Glomerular endothelial cell (primary cell): ENCODE measurements around the gene DEAF1. TPM values are rescaled to one million over a fixed set of nuclear protein-coding genes. Genes with fewer than 3 reads are reported as not detected.
"Not testable (repeated sequence)": the region's sequence is repeated elsewhere in the genome, so short reads cannot be mapped to it uniquely, and the experiment has no call there.

Experiments
- DNase-seq: peaks from one replicate; pipeline ENCODE4 v3.0.0-alpha.2; 2011; ENCODE audit warnings: low read depth, low spot score; ENCODE audit errors: extremely low read depth
- total RNA-seq: library from RNA; depleted of rRNA; stranded (reverse); fragments of >200 nt; gene quantifications from 2 replicates; pipeline ENCODE4 v1.2.3, GENCODE V29; 2015

Gene DEAF1
- total RNA-seq, 1 donor from 2014 or later = 58.0 TPM

DNA sequence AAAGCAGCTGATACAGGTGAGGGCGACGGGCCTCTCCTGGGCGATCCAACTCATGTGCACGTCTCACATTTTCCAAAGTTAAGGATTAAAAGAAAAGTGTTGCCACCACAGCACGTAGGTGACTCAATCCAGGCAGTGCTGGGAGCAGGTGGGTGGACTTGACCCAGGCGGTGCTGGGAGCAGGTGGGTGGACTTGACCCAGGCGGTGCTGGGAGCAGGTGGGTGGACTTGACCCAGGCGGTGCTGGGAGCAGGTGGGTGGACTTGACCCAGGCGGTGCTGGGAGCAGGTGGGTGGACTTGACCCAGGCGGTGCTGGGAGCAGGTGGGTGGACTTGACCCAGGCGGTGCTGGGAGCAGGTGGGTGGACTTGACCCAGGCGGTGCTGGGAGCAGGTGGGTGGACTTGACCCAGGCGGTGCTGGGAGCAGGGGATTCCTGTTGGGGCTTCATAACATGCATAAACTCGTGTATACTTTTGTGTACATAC lies 47.3 kb downstream of the DEAF1 start:
- not testable (repeated sequence) for DNase-seq

DNA sequence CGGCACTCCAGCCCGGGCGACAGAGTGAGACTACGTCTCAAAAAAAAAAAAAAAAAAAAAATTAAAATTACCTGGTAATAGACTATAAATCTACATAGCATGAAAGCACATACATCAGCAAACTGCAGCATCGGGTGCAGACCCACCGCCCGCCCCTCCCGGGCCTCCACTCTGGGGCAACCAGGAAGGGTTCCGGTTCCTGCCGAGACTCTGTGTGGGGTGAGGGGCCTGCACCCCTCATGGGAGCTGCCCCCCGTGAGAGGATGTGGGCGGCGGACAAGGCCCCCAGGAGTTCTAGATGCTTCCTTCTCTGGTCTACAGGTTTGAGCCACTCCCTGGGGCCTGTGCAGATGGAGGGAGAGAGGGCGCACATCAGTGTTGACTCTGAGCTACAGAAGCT lies 48.8 kb downstream of the DEAF1 start:
- DNase-seq = no peak

DNA sequence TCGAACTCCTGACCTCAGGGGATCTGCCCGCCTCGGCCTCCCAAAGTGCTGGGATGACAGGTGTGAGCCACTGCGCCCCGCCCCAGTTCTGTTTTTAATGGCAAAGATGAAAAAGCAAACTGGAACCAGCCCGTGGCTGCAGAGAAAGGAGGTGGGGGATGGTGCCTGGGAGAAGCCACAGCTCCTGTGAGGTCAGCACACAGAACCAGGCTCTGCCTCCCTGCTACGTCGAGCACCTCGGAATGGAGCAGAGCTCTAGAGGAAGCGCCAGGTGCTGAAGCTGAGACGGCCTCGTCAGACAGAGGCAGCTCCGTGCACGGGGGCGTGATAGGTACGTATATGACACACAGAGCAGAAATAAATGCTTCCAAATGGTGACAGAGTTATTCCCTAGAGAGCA lies 49.5 kb downstream of the DEAF1 start:
- no peak for DNase-seq

DNA sequence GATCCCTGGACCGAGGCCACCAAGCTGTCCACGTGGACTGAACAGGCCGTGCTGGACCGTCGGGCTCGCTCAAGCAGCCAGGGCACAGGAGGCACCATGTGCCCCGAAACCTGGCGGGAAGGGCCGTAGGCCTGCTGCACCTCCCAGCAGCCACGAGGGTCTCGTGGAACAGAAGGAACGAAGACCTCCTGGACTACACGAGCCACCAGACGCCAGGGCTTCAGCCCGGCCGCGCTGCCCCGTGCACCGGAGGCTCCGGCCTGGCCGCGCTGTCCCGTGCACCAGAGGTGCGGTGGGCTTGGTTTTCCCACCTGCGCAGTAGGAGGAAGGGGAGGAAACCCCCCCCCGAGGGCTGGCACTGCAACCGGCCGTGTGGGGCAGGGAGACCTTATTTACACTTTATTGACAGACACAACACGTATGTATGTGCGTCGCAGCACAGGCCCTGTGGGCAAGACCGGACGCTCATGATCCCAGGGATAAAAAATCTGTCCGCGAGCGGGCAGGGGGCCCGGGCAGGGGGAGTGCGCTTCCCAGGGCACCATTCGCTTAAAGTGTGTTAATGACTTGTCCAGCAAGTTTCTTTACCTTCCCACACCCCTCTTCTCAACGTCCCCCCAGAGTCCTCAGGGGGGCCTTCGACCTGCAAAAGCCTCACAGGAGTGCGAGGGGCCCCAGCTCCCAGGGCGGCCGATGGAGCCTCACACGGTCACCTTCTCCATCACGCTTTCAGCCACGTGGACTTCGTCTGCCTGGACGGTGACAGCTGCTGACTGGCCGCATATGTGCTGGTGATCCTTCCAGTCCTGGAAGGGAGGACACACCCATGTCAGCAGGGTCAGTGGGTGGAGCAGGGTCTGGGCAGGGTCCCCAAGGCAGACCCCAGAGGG lies 50.9 kb downstream of the DEAF1 start:
- DNase-seq = no peak

DNA sequence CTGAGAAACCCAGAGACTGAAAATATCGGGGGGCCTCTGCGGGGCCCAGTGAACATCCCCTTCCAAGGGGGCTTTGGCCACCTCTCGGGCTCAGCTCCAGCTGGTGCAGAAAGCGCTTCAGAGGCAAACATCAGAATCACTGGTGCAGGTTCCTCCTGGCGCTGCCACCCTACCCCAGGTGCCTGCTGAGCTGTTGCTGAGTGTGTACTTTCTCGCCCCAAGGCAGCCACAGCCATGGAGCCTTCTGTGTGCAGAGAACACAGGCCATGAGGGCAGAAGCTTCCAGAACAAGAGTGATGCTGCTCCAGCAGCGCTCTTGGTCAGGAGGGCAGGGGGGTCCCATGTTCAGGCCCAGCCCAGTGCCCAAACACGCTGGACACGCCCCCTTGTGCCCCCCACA lies 51.7 kb downstream of the DEAF1 start:
- DNase-seq = no peak

DNA sequence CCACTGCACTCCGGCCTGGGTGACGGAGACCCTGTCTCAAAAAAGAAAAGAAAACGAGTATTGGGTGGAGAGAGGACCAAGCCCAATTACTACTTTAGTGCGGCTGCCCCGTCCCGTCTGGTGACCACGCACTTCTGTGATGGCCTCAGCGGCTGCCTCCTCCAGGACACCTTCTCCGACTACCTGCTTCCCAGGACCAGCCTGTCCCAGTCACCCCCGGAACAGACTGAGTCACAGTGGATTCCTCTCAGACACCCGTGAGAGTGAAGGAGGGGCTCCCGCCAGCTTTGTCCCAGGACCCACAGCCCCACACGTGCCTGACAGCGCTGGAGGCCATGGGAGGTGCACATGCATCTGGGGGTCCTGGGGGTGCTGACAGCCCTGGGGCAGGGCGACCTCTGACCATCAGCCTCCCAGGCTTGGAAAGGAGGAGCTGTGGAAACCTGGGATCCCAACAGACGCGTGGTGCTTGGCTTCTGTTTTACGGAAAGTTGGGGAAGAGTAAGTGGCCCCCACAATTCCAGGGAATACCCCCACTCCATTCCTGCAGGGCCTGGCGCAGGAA lies 53.1 kb downstream of the DEAF1 start:
- DNase-seq = no peak

DNA sequence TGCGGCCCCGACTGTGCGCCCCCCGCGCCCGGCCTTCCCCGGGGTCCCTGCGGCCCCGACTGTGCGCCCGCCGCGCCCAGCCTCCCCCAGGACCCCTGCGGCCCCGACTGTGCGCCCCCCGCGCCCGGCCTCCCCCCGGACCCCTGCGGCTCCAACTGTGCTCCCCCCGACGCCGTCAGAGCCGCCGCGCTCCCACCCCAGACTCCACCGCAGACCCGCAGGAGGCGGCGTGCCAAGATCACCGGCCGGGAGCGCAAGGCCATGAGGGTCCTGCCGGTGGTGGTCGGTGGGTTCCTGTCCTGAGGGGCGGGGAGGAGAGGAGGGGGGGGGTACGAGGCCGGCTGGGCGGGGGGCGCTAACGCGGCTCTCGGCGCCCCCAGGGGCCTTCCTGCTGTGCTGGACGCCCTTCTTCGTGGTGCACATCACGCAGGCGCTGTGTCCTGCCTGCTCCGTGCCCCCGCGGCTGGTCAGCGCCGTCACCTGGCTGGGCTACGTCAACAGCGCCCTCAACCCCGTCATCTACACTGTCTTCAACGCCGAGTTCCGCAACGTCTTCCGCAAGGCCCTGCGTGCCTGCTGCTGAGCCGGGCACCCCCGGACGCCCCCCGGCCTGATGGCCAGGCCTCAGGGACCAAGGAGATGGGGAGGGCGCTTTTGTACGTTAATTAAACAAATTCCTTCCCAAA lies 54.9 kb downstream of the DEAF1 start:
- DNase-seq = no peak

DNA sequence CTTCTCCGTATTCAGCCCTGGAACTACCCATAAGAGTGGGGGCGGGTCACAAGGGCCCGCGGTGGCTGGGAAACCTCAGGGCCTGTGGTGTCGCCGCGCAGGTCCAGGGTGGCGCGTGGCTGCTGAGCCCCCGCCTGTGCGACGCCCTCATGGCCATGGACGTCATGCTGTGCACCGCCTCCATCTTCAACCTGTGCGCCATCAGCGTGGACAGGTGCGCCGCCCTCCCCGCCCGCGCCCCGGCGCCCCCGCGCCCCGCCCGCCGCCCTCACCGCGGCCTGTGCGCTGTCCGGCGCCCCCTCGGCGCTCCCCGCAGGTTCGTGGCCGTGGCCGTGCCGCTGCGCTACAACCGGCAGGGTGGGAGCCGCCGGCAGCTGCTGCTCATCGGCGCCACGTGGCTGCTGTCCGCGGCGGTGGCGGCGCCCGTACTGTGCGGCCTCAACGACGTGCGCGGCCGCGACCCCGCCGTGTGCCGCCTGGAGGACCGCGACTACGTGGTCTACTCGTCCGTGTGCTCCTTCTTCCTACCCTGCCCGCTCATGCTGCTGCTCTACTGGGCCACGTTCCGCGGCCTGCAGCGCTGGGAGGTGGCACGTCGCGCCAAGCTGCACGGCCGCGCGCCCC lies 55.6 kb downstream of the DEAF1 start:
- no peak for DNase-seq

DNA sequence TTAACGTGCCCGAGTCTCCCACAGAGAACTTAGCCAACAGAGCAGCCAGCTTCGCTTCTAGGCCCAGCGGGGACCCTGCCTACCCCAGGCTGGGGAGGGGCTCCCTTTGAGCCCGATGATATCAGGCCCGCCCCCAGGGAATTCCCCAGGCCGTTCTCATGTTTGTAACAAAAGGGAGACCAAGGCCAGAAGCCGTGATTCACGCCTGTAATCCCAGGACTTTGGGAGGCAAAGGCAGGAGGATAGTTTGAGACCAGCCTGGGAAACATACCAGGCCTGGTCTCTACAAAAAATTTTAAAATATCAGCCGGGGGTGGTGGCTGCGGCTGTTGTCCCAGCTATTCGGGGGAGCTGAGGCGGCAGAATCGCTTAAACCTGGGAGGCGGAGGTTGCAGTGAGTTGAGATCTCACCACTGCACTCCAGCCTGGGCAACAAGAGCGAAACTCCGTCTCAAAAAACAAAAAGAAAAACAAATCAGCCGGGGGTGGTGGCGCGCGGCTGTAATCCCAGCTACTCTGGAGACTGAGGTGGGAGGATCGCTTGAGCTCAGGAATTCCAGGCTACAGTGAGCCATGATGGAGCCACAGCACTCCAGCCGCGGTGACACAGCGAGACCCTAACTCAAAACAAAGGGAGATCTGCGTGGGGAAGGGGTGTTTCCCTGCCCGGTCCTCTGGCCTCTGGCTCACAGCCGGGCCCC lies 56.2 kb downstream of the DEAF1 start:
- no peak for DNase-seq

DNA sequence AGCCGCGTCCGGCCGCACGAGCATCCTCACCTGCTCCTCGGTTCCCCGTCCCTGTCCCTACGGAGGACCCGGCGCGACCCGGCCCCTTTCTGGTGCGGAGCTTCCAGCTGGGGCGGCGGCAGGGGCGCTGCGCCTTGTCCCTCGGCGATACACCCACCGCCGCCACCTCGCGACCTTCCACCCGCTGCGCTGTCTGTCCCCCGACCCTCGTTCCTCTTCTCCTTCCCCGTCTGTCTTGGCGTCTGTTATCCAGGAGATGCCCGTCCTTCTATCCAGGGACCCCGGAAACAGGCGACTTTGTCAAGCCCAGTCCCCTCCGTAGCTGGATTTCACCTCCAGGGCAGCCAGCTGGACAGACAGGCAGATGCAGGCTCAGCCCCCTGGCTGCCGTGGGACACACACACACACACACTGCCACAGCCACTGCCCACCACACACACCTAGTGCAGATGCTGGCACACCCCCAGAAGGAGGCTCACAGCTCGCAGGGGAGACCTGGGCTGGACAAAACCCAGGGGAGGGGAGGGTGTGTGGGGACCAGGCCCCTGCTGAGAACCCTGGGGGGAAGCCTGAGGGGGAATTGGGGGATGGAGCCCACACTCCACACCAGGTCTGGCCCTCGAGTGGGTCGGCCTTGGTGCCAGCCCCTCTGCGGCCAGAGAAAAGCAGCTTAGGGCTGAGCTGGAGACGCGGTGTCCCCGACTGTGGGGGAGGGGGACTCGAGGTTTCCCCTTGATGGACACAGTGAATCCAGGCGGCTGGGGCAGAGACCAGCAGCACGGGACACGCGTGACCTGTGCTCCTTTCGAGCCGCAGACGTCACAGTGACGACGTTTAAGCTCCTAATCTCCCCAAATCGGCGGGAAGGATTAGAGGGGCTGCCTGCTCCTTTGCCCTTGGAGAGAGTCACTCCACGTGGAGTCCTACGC lies 57.2 kb downstream of the DEAF1 start:
- no peak for DNase-seq

DNA sequence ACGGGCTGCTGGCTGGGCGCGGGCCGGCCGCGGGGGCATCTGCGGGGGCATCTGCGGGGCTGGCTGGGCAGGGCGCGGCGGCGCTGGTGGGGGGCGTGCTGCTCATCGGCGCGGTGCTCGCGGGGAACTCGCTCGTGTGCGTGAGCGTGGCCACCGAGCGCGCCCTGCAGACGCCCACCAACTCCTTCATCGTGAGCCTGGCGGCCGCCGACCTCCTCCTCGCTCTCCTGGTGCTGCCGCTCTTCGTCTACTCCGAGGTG lies 57.8 kb downstream of the DEAF1 start:
- DNase-seq = no peak

DNA sequence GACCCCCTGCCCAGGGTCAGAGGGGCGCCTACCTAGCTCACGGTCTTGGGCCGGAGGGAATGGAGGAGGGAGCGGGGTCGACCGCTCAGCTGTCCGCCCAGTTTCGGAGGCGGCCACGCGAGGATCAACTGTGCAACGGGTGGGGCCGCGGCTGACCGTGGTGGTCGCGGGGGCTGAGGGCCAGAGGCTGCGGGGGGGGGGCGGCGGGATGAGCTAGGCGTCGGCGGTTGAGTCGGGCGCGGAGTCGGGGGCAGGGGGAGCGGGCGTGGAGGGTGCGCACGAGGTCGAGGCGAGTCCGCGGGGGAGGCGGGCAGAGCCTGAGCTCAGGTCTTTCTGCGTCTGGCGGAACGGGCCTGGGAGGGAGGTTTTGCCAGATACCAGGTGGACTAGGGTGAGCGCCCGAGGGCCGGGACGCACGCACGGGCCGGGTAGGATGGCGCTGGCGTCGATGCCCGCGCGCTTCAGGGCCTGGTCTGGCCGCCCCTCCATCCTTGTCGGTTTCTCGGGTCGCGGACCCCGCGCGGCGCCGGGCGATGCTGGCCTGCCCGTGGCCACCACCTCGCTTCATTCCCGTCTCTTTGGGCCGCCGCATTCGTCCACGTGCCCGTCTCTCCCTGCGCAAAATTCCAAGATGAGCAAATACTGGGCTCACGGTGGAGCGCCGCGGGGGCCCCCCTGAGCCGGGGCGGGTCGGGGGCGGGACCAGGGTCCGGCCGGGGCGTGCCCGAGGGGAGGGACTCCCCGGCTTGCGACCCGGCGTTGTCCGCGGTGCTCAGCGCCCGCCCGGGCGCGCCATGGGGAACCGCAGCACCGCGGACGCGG lies 58.3 kb downstream of the DEAF1 start, which contains the start of gene DRD4:
Gene DRD4, plus strand, starts transcription at position 759 of the 822 bp plus-strand sequence. Its CDS starts 36 bp downstream, at position 795.
- DNase-seq = no peak

DNA sequence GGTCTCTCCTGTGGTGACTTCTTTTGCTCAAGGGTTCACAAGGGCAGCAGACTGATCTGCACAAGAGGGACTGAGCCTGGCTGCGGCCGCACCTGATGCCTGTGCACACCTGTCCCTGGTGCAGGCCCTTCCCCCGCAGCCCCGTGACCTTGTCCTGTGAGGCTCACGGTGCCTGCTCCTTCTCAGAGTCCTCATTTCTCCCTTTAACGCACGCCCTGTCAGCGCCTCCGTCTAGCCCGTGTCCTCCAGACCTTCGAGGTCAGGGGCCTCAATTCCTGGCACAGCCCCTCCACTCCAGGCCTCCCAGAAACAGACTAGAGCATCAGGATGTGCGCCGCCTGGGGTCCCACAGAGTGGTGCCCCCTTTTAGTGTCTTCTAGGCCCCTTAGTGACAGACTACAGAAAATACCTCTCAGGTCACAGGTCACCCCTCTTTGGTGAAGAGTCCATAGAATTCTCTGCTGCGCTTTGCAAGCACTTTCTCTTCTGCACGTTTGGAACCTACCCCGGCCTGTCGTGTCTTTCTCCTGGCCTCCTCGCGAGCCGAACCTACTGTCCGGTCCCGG lies 59.0 kb downstream of the DEAF1 start:
- DNase-seq = no peak

DNA sequence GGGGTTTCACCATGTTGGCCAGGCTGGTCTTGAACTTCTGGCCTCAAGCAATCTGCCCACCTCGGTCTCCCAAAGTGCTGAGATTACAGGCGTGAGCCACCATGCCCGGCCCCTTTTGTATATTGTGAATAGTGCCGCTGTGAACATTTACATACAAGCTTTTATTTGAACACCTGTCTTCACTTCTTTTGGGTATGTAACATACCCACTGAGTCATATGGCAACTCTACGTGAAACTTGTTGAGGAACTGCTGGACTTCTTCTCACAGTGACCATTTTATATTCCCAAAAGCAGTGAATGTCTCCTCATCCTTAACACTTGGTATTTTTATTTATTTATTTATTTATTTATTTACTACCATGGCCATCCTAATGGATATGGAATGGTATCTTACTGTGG lies 64.2 kb downstream of the DEAF1 start:
- DNase-seq = no peak

DNA sequence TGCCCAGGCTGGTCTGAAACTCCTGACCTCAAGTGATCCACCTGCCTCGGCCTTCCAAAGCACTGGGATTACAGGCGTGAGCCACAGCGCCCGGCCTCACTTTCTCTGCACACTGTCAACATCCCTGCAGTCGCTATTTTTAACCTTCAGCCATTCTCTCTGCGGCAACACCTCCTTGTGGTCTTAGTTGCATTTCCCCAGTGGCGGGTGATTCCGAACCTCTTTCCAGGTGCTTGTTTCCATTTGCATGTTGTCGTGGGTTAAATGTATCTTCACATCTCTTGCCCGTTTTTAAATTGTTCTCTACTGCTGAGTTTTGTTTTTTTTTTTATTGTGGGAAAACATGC lies 65.8 kb downstream of the DEAF1 start:
- no peak for DNase-seq

DNA sequence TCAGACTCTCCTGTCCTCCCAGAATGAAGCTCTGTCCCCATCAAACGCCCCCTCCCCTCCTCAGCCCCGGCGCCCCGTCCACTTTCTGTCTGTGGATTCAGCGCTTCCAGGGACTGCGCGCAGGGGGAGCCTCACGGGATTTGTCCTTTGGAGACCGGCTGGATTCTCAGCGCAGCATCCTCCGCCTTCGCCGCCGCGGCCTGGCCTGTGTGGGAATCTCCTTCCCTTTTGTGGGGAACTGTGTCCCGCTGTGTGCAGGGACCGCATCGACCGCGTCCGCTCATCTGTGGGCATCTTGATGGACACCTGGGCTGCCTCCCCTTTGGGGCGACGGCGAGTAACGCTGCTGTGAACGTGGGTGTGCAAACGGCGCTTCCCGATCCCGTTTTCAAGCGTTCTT lies 67.0 kb downstream of the DEAF1 start:
- DNase-seq = no peak

DNA sequence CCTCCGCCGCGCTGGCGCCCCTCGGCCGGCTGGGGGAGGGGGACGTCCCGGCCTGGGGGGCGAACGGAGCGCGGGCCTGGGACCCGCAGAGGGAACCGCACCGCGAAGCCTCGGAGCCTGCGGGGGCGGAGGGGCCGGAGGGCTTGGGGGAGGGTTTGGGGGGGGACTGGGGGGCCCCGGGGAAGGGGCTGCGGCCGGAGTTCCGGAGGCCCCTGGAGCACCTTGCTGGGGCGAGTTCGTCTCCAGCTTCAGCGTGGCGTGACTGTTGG lies 67.8 kb downstream of the DEAF1 start:
- no peak for DNase-seq

DNA sequence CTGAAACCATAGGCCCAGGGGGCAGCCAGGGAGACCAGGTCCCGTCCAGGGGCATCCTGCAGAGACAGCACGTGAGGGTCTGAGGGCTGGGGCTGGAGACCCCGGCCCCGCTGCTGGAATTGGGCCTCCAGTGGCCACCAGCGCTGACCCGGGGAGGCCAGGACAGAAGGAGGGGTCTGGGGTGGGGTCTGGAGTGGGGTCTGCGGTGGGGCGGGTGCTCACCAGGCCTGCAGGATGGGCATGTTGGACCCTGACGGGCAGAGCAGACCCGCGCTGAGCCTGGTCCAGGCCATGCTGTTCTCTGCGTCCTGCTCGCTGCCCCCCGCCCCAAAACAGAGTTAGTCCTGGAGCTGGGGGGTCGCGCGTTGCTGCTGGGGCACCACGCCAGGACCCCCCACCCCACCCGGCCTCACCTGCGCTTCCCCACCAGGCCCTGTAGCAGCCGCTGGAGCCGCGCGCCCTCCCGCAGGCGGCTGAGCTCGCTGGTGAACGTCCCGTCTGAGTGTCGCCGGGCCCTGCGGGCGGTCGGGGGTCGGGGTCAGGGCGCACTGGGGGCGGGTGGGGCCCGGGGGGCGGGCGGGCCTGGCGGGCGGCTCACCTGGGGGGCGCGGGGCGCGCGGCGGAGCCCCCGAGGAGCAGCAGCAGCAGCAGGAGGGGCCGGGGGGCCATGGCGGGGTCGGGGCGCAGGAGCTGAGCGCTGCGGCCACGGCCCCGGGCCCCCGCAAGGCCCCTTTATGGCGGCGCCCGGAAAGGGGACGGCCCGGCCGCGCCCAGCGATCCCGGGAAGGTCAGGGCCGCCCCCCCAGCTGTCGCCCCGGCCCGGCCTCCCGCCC lies 68.3 kb downstream of the DEAF1 start, which contains the start of gene SCT:
Gene SCT, minus strand, starts transcription at position 707 of the 833 bp plus-strand sequence. Its CDS starts 38 bp downstream, at position 669.
- no peak for DNase-seq
